Endothelial cell of hepatic sinusoid (primary cell): ENCODE data around the gene PRKAR1B.

Source experiments
- in situ Hi-C: cut with HindIII; loops from 2 replicates; pipeline ENCODE4 v1.10.0; 2017; ENCODE audit warnings: low sequenced_read_pairs

PRKAR1B gene

GRCh38 chr7:507623-508300, 219.3 kb downstream of the PRKAR1B start:
- in situ Hi-C loops: no loop called here

GRCh38 chr7:506921-507622, 220.0 kb downstream of the PRKAR1B start:
- in situ Hi-C loops: no loop called here

- in situ Hi-C loops: no loop called here
Observed at GRCh38 chr7:506391-506831, 220.7 kb downstream of the PRKAR1B start.

GRCh38 chr7:505171-505570, 221.9 kb downstream of the PRKAR1B start:
- in situ Hi-C loops: no loop called here

- in situ Hi-C loops: no loop called here
Observed at GRCh38 chr7:504221-505111, 222.6 kb downstream of the PRKAR1B start.

- in situ Hi-C loops: no loop called here
Observed at GRCh38 chr7:503575-504111, 223.4 kb downstream of the PRKAR1B start.

- in situ Hi-C loops: no loop called here
Observed at GRCh38 chr7:502296-502695, 224.8 kb downstream of the PRKAR1B start.

GRCh38 chr7:501526-501925, 225.6 kb downstream of the PRKAR1B start:
- in situ Hi-C loops: no loop called here

GRCh38 chr7:500521-501420, 226.3 kb downstream of the PRKAR1B start:
- in situ Hi-C loops: no loop called here

GRCh38 chr7:499853-500485, 227.1 kb downstream of the PRKAR1B start:
- in situ Hi-C loops: loop anchor here (10.0 kb wide), 2 partner anchors 55 to 345 kb away; no protein-coding TSS in a partner anchor
